ENCODE results near the gene FEZF2.

The FEZF2 gene

GRCh38 chr3:62325896-62326295, 47.5 kb downstream of the FEZF2 start:
- DNase-seq, result no peak

DNA sequence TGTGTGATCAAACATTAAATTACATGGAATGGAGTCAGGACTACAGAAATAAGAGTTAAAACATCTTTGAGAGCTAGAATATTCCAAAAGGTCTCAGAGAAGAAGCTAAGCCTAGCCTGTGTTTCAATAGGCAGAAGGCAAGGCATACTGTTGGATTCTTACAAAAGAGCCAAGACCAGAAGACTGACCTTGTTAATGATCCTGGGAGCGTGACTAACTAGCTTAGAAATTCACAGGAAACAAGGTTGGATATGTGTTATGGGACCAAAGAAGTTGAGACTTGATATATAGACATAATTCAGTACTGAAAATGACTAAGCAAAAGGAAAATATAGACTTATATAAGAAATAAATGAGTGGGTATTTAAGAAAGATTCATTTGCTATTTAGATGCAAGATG, 50.1 kb downstream of the FEZF2 start:
- no peak for DNase-seq
